Measurements from ENCODE around the gene TMEM154.

DNA sequence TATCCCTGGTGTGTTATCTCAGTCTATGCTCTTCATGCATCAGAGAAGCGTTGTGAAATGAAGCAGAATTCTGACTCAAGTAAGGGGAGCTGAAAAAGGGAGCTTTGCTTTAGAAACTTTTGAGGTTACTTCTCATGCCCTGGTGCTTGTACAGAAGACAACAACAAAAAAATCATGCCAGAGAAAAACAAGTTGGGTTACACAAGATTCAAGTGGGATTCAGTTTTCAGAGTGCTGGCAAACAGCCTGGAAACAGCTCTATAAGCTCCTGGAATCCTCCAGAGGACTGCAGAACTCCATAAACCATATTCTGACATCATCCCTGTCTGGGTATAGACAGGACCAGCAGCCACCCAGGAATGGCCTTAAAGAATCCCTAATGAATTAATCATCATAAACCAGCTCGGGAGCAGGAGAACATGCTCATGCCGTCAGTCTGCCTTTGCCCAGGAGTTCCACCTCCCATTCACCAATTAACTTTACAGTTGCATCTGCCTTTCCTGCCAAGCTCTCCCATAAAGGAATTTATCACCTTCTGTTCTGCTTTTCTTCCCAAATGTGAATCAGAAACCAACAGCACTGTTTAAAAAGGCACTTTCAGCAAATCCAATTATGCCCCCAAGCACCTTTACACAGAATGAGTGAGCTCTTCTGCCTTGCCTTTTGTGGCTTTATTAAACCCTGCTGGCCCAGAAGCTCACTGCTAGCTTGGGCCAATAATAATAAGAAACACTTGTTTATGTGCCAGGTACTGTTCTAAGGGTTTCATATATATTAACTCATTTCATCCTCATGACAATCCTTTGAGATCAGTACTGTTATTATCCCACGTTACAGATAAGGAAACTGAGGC is 89.4 kb downstream of the TMEM154 start:
- TF ChIP-seq, protein P1, sequence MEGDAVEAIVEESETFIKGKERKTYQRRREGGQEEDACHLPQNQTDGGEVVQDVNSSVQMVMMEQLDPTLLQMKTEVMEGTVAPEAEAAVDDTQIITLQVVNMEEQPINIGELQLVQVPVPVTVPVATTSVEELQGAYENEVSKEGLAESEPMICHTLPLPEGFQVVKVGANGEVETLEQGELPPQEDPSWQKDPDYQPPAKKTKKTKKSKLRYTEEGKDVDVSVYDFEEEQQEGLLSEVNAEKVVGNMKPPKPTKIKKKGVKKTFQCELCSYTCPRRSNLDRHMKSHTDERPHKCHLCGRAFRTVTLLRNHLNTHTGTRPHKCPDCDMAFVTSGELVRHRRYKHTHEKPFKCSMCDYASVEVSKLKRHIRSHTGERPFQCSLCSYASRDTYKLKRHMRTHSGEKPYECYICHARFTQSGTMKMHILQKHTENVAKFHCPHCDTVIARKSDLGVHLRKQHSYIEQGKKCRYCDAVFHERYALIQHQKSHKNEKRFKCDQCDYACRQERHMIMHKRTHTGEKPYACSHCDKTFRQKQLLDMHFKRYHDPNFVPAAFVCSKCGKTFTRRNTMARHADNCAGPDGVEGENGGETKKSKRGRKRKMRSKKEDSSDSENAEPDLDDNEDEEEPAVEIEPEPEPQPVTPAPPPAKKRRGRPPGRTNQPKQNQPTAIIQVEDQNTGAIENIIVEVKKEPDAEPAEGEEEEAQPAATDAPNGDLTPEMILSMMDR (conservative IDR thresholded peaks at IDR 0.05; ENCODE audit: low read depth, low read length), result no peak
- TF ChIP-seq EZH2 (IDR thresholded peaks at IDR 0.05; ENCODE audit: borderline replicate concordance, low read depth, low read length, poor library complexity, severe bottlenecking), result no peak

Data from A673 (cell line).